SIG-M5 treated with dmso at 0.1 percent for 504 hours (cell line): ENCODE measurements around the gene HTR2C.
"Not testable (repeated sequence)": the region's sequence is repeated elsewhere in the genome, so short reads cannot be mapped to it uniquely, and the experiment has no call there.

Source experiments
- DNase-seq: peaks from one replicate; lab custom pipeline; 2025; ENCODE audit not compliant: unreplicated experiment; lab: John Stamatoyannopoulos, UW

HTR2C gene

GRCh38 chrX:114710571-114710970 is 126.7 kb downstream of the HTR2C start:
- DNase-seq = no peak

GRCh38 chrX:114712466-114712865 is 128.6 kb downstream of the HTR2C start:
- no peak for DNase-seq

- DNase-seq = no peak
Measured at GRCh38 chrX:114715096-114715495, 131.2 kb downstream of the HTR2C start.

- no peak for DNase-seq
Measured at GRCh38 chrX:114717921-114718320, 134.0 kb downstream of the HTR2C start.

GRCh38 chrX:114766541-114766940 is 182.7 kb downstream of the HTR2C start:
- no peak for DNase-seq

GRCh38 chrX:114774691-114775090 is 190.8 kb downstream of the HTR2C start:
- DNase-seq = no peak

GRCh38 chrX:114782925-114783324 is 199.0 kb downstream of the HTR2C start:
- no peak for DNase-seq

- no peak for DNase-seq
Measured at GRCh38 chrX:114787061-114787460, 203.2 kb downstream of the HTR2C start.

- no peak for DNase-seq
Measured at GRCh38 chrX:114797494-114797893, 213.6 kb downstream of the HTR2C start.

GRCh38 chrX:114798907-114799306 is 215.0 kb downstream of the HTR2C start:
- no peak for DNase-seq

- DNase-seq = peak; percentile 58
Measured at GRCh38 chrX:114800719-114801118, 216.8 kb downstream of the HTR2C start.

- DNase-seq = no peak
Measured at GRCh38 chrX:114819509-114819908, 235.6 kb downstream of the HTR2C start.

- DNase-seq = no peak
Measured at GRCh38 chrX:114841051-114841450, 257.2 kb downstream of the HTR2C start.

GRCh38 chrX:114842181-114842580 is 258.3 kb downstream of the HTR2C start:
- DNase-seq = no peak

- no peak for DNase-seq
Measured at GRCh38 chrX:114889481-114889880, 305.6 kb downstream of the HTR2C start.

GRCh38 chrX:114903618-114904017 is 319.7 kb downstream of the HTR2C start:
- no peak for DNase-seq

- DNase-seq = no peak
Measured at GRCh38 chrX:114905251-114905650, 321.4 kb downstream of the HTR2C start.

- no peak for DNase-seq
Measured at GRCh38 chrX:114906984-114907510, 323.2 kb downstream of the HTR2C start.

- DNase-seq = no peak
Measured at GRCh38 chrX:114924423-114924822, 340.5 kb downstream of the HTR2C start.

GRCh38 chrX:114924856-114925255 is 341.0 kb downstream of the HTR2C start:
- DNase-seq = no peak

GRCh38 chrX:114930227-114930626 is 346.3 kb downstream of the HTR2C start:
- no peak for DNase-seq

GRCh38 chrX:114932550-114932949 is 348.7 kb downstream of the HTR2C start:
- DNase-seq = no peak

- DNase-seq = not testable (repeated sequence)
Measured at GRCh38 chrX:114933291-114933690, 349.4 kb downstream of the HTR2C start.

- DNase-seq = not testable (repeated sequence)
Measured at GRCh38 chrX:114937090-114937489, 353.2 kb downstream of the HTR2C start.
